HG03565 (cell line): Measurements from ENCODE around the gene ZNF202.
"Not testable (repeated sequence)": the region's sequence is repeated elsewhere in the genome, so short reads cannot be mapped to it uniquely, and the experiment has no call there.

ENCODE experiments used
- ATAC-seq: cut with Tn5 transposase; IDR thresholded peaks from one replicate; pipeline ENCODE4 v1.9.1; 2021; ENCODE audit warnings: mild to moderate bottlenecking, moderate library complexity; ENCODE audit not compliant: unreplicated experiment

The ZNF202 gene

GRCh38 chr11:123742031-123742723 lies 717 bp upstream of the ZNF202 start:
- ATAC-seq = no peak

DNA sequence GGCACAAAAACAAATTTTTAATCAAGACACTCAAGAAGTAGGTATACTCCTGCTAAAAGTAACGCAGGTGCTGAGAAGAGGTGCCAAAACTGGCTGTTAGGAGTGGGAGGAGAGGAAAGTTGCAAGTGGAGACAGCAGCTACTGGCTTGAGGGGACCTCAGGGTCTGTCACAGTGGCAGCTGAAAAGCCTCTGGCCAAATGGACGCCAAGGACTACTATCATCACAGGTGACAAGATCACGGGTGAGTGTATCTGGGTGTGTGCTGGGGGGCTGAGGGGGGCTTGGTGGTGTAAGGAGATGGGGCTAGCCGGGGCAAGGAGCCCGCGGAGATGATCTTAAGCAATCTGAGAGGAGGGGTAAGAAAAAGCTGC lies 687 bp downstream of the ZNF202 start:
- ATAC-seq = no peak

GRCh38 chr11:123738374-123738773 lies 3.1 kb downstream of the ZNF202 start:
- no peak for ATAC-seq

- no peak for ATAC-seq
Measured at GRCh38 chr11:123736769-123737168, 4.7 kb downstream of the ZNF202 start.

DNA sequence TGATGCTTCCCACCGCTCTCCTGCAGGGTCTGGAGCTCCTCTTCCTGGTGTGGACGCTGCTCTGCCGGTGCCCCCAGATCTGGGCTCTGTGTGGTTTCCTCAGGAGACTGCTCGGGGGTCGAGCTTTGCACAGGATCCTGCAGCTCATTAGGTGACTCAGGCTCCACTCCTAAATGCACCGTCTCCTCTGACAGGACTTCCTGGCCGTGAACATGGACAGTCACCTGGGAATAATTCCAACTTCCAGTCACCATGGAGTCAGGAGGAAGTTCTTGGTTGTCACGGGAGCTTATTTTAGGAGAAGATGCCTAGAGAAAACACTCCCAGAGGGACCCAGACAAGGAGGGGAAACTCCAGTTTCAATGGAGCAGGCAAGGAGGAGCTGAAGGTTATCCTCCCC lies 11.9 kb downstream of the ZNF202 start:
- no peak for ATAC-seq

DNA sequence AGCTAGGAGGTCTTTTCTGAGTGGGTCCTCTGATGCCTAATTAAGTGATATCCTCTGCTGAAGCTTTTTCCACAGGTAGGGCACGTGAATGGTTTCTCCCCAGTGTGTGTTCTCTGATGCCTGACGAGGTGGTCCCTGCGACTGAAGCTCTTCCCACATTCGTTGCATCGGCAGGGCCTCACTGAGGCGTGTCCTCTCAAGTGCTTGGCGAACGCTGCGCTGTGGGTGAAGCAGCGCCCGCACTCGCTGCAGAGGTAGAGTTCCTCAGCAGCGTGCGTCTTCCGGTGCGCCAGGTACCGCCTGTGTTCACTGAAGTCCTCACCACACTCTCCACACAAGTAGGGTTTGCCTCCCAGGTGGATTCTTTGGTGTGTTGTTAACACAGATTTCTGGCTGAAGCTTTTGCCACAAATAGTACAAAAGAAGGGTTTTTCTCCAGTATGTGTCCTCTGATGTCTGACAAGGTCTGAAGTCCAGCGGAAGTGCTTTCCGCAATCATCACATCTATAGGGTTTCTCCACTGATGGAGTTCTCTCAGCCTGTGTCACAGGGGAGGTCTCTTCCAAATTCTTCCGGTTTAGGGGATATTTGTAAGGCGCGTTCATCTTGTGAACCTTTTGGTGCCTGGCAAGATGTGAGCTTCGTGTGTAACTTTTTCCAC lies 15.3 kb downstream of the ZNF202 start:
- no peak for ATAC-seq

DNA sequence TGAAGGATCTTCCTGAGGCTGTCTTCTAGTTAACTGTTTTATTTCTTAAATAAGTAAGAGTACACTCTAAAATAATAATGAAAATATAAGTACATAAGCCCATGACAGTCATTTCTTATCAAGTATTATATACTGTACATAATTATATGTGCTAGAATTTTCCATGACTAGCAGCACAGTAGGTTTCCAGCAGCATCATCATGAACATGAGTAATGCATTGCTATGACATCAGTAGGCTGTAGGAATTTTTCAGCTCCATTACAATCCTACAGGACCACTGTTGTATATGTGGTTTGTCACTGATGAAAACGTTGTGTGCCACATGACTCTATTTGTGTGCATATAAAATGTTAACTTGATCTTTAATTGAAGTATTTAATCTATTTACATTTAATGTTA lies 22.0 kb downstream of the ZNF202 start:
- ATAC-seq = no peak

DNA sequence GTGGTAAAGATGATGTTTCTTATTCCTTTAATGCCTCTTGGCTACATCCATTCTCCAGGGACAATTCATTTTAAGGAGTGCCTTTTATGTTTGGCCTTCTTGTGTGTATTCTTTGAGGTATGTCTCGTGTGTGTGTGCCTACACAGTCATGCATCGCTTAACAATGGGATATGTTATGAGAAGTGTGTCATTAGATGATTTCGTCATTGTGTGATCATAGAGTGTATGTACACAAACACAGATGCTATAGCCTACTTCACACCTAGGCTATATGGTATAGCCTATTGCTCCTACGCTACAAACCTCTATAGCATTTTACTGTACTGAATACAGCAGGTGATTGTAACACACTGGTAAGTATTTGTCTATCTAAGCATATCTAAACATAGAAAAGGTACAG lies 23.0 kb downstream of the ZNF202 start:
- ATAC-seq = no peak

DNA sequence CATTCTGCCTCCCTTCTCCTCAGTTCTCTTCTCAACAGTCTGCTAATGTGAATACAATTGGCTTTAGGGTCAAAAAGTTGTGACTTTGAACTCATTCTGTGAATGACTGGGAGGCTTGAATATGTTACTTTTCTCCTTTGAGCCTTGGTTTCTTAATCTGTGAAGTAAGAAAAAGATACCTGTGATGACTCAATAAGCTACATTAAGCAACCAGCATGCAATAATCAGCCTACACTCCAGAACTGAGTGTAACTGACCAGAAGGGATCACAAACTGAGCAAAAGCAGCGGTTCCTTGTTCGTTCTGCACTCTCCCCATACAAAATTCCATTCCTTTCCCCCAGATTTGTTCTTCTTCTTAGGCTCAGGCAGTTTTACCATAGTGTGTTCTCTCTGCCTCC lies 23.4 kb downstream of the ZNF202 start:
- ATAC-seq = no peak

DNA sequence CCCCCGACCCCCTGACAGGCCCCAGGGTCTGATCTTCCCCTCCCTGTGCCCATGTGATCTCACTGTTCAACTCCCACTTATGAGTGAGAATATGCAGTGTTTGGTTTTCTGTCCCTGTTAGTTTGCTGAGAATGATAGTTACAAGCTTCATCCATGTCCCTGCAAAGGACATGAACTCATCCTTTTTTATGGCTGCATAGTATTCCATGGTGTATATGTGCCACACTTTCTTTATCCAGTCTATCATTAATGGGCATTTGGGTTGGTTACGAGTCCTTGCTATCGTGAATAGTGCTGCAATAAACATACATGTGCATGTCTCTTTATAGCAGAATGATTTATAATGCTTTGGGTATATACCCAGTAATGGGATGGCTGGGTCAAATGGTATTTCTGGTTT lies 28.8 kb downstream of the ZNF202 start:
- not testable (repeated sequence) for ATAC-seq

DNA sequence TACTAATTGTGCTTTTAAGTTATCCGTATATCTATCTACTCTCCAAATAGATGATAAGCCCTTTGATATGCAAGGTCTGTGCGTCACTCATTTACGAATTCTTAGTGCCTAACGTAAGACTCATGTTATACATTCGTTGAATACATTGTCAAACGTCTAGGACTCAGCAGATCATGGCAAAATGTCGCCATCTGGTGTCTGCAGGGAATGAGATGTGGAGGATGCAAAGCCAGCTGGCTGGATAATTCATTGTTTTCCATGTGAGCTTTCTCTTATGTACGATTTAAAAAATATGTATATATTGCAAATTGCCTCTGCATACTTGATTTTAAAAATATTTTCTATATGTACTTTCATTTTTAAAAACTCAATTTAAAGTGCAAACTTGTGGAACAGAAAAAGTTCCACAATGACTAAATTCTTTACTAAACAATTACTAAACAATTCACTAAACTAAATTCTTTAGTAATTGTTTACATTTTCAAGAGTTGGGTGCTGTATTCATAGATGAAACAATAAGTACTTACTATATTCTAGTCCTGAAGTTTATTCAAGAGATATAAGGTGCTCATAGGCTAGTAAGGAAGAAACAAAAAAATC lies 33.8 kb downstream of the ZNF202 start:
- peak; percentile 59 for ATAC-seq

DNA sequence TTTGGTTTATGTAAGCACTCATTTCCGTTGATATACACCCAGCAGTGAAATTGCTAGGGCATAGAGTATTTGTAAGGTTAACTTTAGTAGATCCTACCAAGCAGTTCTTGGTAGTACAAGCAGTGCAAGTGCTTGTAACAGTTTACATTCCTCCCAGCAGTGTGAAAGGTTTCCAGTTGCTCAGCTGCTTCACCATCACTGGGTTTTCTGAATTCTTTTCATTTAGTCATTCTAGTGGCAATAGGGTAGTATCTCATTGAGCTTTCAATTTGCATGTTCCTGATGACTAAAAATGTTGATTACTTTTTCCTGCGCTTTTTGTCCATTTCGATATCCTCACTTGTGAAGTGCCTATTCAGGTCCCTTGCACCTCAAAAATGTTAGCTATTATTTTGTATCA lies 34.3 kb downstream of the ZNF202 start:
- no peak for ATAC-seq

DNA sequence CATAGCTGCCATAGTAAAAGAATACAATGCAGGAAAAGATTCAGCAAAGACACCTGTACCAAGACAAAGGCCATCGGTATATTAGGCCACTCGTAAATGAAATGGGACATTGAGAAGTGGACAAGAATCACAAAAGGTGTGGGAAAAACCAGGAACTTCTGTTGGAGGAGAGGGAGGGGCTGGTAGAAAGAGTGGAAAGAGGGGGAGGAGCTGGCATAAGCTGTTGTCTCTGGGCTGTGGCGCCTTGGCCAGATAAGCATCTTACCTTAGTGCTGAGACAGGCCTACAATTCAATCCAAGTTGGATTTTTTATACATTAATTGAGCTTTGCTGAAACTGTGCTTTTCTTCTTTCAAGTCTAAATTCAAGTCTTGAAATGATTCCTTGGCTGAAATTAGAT lies 37.1 kb downstream of the ZNF202 start:
- no peak for ATAC-seq

DNA sequence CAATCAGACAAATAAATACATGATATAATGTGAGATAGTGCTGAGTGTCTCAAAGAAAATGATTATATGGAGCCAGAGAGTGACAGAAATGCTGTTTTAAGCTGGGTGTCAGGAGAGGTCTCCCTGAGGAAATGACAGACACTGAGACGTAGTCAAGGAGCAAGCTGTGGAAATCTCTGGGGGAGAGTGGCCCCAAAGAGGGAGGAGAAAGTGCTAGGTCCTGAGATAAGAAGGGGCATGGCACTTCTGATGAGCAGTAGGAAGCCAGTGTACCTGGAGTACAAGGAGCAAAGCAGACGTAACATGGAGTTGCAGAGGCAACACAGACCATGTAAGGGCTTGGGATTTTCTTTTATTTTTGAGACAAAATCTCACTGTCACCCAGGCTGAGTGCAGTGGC lies 38.8 kb downstream of the ZNF202 start:
- ATAC-seq = no peak

DNA sequence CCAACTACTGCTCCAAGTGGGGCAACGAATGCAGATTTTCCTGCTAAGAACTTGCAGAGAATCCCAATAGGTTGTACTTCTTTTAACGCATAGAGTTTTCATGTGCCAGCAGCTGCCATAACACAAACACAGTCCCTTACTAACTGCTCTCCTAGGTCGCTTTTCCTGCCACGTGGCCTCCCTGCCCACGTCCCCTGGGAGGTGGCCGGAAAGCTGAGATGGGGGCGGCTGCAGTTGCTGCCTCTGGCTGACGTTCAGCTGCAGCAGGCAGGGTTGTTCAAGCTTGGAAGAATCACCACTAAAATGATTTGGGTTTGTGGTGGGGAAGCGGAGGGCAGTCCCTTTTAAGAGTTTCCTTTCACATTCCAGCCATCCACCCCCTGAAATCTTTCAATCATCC lies 39.3 kb downstream of the ZNF202 start:
- ATAC-seq = no peak

DNA sequence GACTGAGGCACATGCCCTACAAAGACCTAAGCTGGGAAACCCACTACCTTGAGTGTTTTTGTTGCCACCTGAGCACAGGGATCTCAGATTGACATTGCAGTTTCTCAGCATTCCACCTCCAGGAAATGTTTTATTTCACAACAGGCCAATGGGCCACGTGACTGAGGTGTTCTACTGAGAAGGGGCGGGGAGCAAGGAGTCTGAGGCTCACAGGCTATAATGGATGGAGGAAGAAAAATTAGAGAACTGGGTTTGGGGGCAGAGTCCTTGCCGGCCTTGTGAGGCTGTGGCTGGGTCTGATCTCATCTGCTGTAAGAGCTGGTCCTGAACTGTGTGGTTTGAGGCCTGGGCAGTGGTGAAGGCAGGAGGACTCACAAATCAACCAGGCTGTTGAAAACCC lies 40.7 kb downstream of the ZNF202 start:
- no peak for ATAC-seq

GRCh38 chr11:123698546-123699127 lies 42.8 kb downstream of the ZNF202 start:
- ATAC-seq = no peak

DNA sequence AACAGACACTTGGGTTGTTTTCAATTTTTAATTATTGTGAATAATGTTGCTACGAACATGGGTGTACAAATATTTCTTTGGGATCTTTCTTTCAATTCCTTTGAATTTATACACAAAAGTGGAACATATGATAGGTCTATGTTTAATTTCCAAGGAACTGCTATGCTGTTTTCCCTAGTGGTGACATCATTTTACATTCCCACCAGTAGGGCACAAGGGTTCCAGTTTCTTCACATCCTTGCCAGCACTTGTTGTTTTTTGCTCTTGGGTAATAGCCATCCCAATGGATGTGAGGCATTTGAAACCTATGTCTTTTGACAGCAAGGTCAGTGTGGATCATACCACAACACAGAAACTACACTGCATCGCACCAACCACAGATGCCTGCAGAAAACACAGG lies 45.3 kb downstream of the ZNF202 start:
- no peak for ATAC-seq

GRCh38 chr11:123695231-123695630 lies 46.2 kb downstream of the ZNF202 start:
- ATAC-seq = no peak

- ATAC-seq = no peak
Measured at GRCh38 chr11:123694551-123694950, 46.9 kb downstream of the ZNF202 start.

- no peak for ATAC-seq
Measured at GRCh38 chr11:123692961-123693360, 48.5 kb downstream of the ZNF202 start.

DNA sequence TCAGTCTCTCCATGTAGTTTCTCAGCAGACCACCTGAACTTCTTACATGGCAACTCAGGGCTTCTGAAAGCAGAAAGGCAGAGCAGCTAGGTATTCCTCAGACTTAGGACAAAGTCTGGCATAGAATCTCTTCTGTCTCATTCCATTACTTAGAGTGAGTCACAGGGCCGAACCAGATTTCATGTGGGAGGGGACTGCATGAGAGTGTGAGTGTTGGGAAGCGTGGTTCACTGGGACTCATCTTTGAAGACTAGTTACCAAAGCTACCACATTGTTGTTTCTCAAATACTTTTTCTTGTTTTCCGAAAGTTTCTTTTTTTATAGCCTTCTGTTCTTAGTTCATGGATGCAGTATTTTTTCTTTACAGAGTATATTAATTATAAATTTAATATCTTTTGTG lies 51.0 kb downstream of the ZNF202 start:
- ATAC-seq = no peak
